ENCODE measurements around the gene SH3BP5.
"Not testable (repeated sequence)": the region's sequence is repeated elsewhere in the genome, so short reads cannot be mapped to it uniquely, and the experiment has no call there.

Gene SH3BP5

DNA sequence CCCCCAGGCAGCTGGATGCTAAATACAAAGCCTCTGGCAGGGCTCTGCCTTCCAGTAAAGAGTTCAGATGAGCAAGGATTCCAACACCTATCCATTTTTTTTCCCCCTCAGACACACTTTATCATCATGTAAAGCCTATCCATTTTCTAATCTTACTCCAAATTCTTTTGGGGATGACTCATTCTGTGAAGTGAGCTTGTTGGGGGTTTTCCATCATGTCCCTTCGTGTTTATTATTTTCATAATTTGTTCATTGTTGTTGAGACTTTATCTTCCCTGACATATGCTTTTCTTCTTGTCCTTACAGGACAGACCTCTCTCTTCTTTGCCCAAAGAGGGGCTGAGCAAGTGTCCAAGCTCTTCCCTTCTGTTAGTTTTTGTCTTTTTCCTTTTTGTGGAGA is 34.7 kb upstream of the SH3BP5 start:
- no peak overlapping the region for H3K4me3 ChIP-seq (ENCODE audit: low read depth, low read length)
- TF ChIP-seq, protein P1, sequence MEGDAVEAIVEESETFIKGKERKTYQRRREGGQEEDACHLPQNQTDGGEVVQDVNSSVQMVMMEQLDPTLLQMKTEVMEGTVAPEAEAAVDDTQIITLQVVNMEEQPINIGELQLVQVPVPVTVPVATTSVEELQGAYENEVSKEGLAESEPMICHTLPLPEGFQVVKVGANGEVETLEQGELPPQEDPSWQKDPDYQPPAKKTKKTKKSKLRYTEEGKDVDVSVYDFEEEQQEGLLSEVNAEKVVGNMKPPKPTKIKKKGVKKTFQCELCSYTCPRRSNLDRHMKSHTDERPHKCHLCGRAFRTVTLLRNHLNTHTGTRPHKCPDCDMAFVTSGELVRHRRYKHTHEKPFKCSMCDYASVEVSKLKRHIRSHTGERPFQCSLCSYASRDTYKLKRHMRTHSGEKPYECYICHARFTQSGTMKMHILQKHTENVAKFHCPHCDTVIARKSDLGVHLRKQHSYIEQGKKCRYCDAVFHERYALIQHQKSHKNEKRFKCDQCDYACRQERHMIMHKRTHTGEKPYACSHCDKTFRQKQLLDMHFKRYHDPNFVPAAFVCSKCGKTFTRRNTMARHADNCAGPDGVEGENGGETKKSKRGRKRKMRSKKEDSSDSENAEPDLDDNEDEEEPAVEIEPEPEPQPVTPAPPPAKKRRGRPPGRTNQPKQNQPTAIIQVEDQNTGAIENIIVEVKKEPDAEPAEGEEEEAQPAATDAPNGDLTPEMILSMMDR (conservative IDR thresholded peaks at IDR 0.05; ENCODE audit: low read depth, low read length), result no peak
- DNase-seq (ENCODE audit: low read depth), result peak; percentile 74

DNA sequence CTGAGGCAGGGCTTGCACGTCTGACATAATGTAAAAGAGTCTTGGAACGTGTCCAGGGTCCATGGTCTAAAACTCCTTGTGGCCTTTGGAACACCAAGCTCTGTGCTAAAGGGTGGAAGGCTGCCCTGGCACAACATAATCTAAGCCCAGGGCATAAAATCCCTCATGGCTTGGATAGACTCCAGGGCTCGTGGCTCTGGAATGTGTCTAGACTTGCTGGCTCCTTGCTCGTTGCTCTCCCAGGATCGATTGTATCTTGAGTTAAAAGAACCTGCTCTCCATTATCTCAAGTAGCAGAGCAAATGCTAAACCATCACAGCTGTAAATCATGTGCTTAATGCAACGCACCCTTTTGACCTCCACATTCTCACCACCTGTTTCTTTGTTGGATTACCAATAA is 31.7 kb upstream of the SH3BP5 start:
- DNase-seq (ENCODE audit: low read depth), result peak; percentile 30
- H3K4me3 ChIP-seq (ENCODE audit: low read depth, low read length), result not testable (repeated sequence)

DNA sequence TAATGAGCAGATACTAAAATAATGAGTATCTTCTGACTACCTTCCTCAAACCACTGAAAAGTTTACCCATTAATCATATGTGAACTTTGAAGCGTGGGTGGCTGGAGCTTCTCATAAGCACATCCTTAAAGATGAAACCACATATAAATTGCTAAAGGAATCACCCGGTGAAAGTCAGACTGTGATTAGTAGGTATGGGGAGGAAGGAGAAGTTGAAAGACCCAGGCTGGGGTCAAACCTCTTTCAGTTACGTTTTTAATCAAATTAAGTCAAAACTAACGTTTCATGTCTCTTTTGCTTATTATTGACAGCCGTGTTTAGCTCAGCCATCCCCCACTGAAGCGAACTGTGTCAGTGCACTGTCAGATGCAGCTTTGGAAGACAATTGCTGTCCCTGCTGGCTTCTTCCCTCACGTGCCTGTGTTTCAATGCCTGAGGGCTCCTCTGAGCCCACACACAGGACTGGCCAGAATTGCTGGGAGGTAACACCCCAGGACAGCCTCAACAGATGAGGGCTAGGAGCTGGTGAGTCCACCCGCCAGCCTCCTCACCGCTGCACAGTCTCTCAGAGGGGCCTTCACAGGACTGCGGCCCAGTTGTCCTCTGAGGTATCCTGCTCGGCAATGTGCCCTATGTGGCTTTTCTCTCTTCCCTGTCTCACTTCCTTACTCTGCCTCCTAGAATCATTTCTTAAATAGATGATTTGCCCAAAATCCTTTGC is 29.3 kb upstream of the SH3BP5 start:
- DNase-seq (ENCODE audit: low read depth), result peak; percentile 71
- H3K4me3 ChIP-seq (ENCODE audit: low read depth, low read length), result no peak overlapping the region
- TF ChIP-seq, protein P1 (conservative IDR thresholded peaks at IDR 0.05; ENCODE audit: low read depth, low read length), result no peak

DNA sequence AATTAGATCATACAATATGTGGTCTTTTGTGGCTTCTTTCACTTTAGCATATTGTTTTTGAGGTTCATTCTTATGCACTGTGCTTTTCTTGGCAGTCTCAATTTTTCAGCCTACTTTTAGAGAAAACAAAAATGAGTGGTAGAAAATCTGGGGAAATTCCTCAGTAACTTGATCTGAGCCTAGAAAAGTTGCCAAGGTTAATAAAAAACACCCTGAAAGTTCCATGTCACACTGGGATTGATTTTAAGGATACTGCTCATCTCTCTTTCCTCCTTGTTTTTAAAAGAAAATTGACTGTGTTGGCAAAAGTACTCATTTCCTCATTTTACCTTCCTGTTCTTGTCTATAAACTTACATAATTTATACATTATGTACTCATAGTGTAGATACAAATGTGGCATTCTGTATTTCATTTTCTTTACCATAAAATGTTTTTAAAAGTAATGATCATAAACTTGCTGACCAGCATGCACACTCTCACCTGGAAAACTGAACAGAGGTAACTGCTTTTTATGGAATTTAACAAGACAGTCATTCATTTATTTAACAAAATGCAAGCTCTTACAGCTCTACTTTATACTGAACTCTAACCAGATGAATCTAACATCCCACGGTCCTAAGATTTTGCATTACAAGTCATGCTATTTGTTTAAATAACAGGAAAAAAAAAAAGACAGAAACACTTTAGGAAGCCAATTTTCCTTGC is 28.6 kb upstream of the SH3BP5 start:
- H3K4me3 ChIP-seq (ENCODE audit: low read depth, low read length), result no peak overlapping the region
- TF ChIP-seq, protein P1 (conservative IDR thresholded peaks at IDR 0.05; ENCODE audit: low read depth, low read length), result no peak
- peak; percentile 80 for DNase-seq (ENCODE audit: low read depth)

DNA sequence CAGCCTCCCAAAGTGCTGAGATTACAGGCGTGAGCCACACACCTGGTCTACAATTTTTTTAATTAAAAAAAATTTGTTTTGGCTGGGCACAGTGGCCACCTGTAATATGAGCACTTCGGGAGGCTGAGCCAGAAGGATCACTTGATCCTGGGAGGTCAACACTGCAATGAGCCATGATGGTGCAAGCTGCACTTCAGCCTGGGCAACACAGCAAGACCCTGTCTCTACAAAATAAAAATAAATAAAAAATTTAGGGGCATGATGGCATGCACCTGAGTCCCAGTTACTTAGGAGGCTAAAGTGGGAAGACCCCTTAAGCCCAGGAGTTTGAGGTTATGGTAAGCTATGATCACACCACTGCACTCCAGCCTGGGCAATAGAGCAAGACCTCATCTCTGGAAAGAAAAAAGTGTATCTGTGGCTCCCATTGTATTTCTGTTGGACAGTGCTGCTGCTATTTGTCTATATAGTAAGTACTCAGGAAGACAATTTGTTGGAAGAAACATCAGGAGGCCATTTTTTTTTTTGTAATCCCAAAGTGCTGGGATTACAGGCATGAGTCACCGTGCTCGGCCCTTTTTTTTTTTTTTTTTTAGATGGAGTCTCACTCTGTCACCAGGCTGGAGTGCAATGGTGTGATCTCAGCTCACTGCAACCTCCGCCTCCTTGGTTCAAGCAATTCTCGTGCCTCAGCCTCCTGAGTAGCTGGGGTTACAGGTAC is 27.5 kb upstream of the SH3BP5 start:
- TF ChIP-seq, protein P1 (conservative IDR thresholded peaks at IDR 0.05; ENCODE audit: low read depth, low read length), result no peak
- peak; percentile 26 for DNase-seq (ENCODE audit: low read depth)
- H3K4me3 ChIP-seq (ENCODE audit: low read depth, low read length), result no peak overlapping the region

DNA sequence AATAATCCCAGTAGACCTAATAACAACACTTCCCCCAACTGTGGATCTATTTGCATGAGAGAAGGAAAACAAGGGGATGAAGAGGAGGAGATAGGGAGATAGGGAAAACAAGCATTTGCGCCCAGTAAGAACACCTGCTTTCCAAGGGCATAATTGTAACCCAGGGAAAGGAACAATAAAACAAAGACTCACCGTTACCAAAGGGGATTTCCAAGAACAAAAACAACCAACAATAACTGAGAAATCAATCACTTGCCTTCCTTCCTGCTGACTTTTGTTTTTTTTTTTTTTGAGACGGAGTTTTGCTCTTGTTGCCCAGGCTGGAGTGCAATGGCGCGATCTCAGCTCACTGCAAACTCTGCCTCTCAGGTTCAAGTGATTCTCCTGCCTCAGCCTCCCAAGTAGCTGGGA is 24.3 kb upstream of the SH3BP5 start:
- H3K4me3 ChIP-seq (ENCODE audit: low read depth, low read length); DNase-seq (ENCODE audit: low read depth): not testable (repeated sequence)

DNA sequence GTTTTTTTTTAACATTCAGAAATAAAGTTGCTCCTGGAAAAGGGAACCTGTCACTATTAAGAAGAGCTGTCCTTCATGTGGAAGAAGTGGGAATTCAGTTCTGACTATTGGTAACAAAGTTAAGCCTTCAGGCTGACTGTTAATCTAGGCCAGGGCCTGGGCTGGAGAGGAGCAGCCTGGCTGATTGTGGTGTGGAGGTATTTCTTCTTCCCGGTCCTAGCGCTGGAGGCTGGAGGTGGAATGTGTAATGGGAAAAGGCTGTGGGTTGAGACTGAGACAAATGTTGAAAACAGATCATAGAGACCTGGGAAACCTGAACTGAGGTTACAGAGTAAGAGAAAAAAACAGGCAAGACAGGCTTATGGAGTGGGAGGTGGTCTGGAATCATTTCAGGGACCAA is 23.8 kb upstream of the SH3BP5 start:
- peak; percentile 32 for DNase-seq (ENCODE audit: low read depth)
- TF ChIP-seq, protein P1 (conservative IDR thresholded peaks at IDR 0.05; ENCODE audit: low read depth, low read length), result no peak

More for the DNA sequence above, 23.8 kb upstream of the SH3BP5 start:
- H3K4me3 ChIP-seq (ENCODE audit: low read depth, low read length), result no peak overlapping the region
